ENCODE measurements around the gene RNF144B. TPM values are rescaled to one million over a fixed set of nuclear protein-coding genes. Genes with fewer than 3 reads are reported as not detected.

The RNF144B gene
- total and polyA plus RNA-seq, 2 of the 13 experiments (the other 11 are each of a cell fraction or from before 2014, with no cell fraction given): 1.8 to 4.3 TPM

DNA sequence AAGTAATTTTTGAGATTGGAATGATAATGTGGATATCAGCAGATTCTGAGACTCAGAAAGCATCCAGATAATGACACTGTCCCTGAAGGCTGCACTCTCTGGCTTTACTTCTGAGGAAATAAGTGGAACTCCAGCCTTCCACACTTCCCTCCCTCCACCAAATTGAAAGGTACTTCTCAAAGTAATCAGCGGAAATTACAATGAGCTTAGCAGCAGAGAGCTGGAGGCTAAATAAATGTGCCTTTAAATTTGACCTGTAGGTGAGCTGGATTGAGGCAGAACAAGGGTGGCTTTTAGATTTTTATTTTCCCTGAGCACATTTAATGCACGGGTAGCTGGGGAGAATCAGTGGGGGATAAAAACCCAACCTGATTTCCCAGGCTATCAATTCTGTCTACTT lies 39.3 kb upstream of the RNF144B start:
- WGBS (ENCODE audit: low lambda C conversion rate): 44% methylated on average over 2 of the region's 2 CpGs
- H4K20me1 ChIP-seq (ENCODE audit: insufficient read depth, low read length): no peaks in the 10 kb centered on the region
- H2AFZ ChIP-seq (ENCODE audit: low read length): no peak overlapping the region
- H3K27me3 ChIP-seq (ENCODE audit: control insufficient read depth in 1 of 2, insufficient read depth in 2 of 2, low read length in 2 of 2): no peaks in the 10 kb centered on the region; a peak in 2 of 5 replicates
- ATAC-seq (no peak), DNase-seq (ENCODE audit: low spot score) (no peak), FAIRE-seq (no peak)
- no peak overlapping the region for H3K4me3 ChIP-seq (replicated peaks in 1 of 3; ENCODE audit: insufficient read depth in 1 of 3, low read depth in 2 of 3, low read length in 3 of 3)
- intact Hi-C loops (cut with micrococcal nuclease; ENCODE audit: unreplicated experiment): no loop called here
- CTCF ChIA-PET (ENCODE audit: low intra/inter-chr PET ratio, low total read pairs): no interaction called here
- no peak overlapping the region for H3K9ac ChIP-seq (ENCODE audit: insufficient read depth, low read depth, low read length)
- H3K9me3 ChIP-seq (ENCODE audit: low read length): no peaks in the 10 kb centered on the region
- in situ Hi-C loops (cut with HindIII; ENCODE audit: extremely low pct_ligation_motif_present, low pct_unique_long_range_greater_than_20kb): no loop called here
- TF ChIP-seq, protein P1, sequence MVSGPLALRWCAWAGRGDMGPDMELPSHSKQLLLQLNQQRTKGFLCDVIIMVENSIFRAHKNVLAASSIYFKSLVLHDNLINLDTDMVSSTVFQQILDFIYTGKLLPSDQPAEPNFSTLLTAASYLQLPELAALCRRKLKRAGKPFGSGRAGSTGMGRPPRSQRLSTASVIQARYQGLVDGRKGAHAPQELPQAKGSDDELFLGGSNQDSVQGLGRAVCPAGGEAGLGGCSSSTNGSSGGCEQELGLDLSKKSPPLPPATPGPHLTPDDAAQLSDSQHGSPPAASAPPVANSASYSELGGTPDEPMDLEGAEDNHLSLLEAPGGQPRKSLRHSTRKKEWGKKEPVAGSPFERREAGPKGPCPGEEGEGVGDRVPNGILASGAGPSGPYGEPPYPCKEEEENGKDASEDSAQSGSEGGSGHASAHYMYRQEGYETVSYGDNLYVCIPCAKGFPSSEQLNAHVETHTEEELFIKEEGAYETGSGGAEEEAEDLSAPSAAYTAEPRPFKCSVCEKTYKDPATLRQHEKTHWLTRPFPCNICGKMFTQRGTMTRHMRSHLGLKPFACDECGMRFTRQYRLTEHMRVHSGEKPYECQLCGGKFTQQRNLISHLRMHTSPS (CRISPR knock-in tag; IDR thresholded peaks at IDR 0.05; ENCODE audit: low read depth): no peak
- TF ChIP-seq SETDB1 (CRISPR knock-in tag; IDR thresholded peaks at IDR 0.05; ENCODE audit: borderline replicate concordance): no peak
- TF ChIP-seq ZBTB37 (CRISPR knock-in tag; IDR thresholded peaks at IDR 0.05): no peak
- no peak for TF ChIP-seq POGZ (CRISPR knock-in tag; IDR thresholded peaks at IDR 0.05)
- TF ChIP-seq RFXANK (CRISPR knock-in tag; IDR thresholded peaks at IDR 0.05): no peak
- no peak for TF ChIP-seq TOPORS (CRISPR knock-in tag; IDR thresholded peaks at IDR 0.05)
- no peak for TF ChIP-seq CREBL2 (CRISPR knock-in tag; IDR thresholded peaks at IDR 0.05; ENCODE audit: borderline replicate concordance)
- no peak for TF ChIP-seq PHF5A (CRISPR knock-in tag; IDR thresholded peaks at IDR 0.05; ENCODE audit: low read depth, unreplicated experiment)
- POLR2A ChIA-PET: no interaction called here
- no peaks in the 10 kb centered on the region for H3K79me2 ChIP-seq (ENCODE audit: insufficient read depth, low read length)
- no peak overlapping the region for H3K27ac ChIP-seq (ENCODE audit: extremely low read length, insufficient read depth, low read length)
- H3K36me3 ChIP-seq (replicated peaks in 1 of 2; ENCODE audit: control insufficient read depth in 1 of 2, insufficient read depth in 2 of 2, low read length in 2 of 2): no peaks in the 10 kb centered on the region
- H3K4me2 ChIP-seq (ENCODE audit: low read depth, low read length): no peak overlapping the region
- no peaks in the 10 kb centered on the region for H3K4me1 ChIP-seq (ENCODE audit: insufficient read depth, low read length)
- no TSS peak for BruUV-seq (replicated peaks)
